CMK (cell line): ENCODE measurements around the gene CNNM2.

Source experiments
- DNase-seq: peaks from one replicate; pipeline ENCODE4 v3.0.0-alpha.2; 2010; ENCODE audit warnings: low read depth

The CNNM2 gene

DNA sequence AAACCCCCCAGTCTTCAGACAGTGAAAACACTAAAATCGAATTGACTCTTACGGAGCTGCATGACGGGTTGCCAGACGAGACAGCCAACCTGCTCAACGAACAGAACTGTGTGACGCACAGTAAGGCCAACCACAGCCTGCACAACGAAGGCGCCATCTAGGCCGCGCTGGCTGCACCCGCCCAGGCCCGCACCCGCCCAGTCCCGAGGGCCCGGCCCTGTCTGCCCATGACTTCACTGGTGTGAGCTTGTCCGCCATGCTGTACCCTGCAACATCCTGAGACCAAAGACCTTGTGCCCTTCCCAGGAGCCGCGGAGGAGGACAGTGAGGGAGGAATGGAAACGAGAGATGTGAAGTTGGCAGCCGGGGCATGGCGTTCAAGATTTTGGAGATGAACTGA is 158.9 kb downstream of the CNNM2 start:
- DNase-seq = no peak

GRCh38 chr10:103077491-103078308 is 159.6 kb downstream of the CNNM2 start:
- no peak for DNase-seq

- DNase-seq = no peak
These were observed 160.2 kb downstream of the CNNM2 start for GRCh38 chr10:103078309-103078615.

GRCh38 chr10:103078676-103079075 is 160.6 kb downstream of the CNNM2 start:
- no peak for DNase-seq

DNA sequence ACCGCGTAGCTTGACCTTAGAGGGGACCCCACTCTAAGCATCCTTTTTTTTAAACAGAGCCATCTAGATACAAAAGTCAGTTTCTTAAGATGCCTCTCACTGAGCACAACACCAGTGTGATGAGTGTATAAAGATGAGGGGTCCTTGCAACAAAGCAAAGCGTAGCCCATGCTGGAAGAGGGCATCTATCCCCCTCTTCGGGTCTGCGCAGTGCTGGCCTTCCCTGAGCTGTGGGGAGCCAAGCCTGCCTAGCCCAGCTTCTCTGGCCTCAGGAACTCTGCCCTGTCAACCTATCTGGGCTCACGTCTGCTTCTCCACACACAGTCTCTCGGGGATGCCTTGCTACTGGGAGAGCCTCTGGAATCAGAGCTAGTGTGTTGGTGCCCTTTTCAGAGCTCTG is 161.0 kb downstream of the CNNM2 start:
- DNase-seq = no peak

DNA sequence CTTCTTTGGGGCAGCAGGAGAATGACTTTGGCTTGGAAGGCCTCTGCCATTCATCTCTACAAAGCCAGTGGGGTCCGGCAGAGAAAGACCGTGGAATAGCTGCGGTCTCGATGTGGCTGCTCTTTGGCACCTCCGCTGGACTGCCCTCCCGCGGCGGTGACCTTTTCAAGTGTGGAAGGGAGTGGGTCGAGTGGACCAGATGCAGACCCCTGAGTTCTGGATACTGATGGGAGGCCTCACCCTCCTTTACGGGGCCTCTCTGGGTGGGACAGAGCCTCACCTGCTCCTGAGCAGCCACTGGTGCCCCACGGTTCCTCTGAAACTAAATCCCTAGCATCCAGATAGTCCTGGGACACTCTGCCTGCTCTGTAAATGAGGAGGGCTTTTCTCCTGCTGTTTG is 161.9 kb downstream of the CNNM2 start:
- DNase-seq = no peak

DNA sequence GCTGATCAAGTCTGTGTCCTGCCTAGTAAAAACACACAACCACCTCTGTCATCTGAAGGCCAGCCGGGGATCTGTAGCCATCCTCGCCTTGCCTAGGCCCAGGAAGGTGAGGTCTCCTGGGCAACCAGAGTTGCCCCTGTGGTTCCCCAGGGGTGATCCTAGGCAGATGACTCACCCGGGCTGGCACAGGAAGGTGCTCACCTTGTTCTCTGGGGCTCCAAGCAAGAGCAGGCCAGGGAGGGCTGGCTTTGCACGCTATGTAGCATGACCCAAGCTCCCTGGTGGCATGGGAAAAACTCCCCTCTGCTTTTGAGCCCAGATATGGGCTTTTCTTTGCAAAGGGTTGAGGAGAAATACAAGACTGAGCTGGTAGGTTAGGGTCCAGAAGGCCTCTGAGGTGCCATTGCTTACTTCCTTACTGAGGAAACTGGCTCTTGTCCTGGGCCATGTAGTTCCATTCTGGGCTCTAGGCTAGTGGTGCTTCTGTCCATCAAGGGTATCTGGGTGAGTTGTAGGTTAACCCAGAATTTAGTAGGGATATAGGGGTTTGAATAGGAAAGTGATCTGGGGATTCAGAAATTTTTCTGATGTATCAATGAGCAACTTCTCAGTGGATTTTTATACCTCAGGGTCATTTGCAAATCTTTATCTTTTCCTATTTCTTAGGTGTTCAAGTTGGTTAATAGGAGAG is 162.9 kb downstream of the CNNM2 start:
- DNase-seq = no peak

DNA sequence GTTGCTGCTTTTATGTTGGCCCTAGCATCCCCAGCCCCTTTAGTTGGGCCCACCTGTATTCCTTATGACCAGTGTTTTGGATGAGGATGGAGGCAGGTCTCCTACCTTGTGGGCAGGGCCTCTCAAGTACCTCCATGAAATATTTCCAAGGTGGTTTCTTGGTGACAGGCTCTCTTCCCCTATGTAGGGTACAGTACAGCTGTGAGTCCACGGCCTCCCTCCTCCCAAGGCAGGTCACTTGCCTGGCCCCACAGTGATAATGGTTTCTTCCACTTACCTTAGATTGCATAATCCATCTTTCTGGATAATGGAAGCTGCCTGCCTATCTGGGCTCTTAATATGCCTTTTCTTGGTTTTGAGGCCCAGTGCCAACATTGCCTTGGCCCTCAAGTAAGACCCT is 164.6 kb downstream of the CNNM2 start:
- DNase-seq = no peak

GRCh38 chr10:103083266-103083976 is 165.3 kb downstream of the CNNM2 start:
- no peak for DNase-seq

DNA sequence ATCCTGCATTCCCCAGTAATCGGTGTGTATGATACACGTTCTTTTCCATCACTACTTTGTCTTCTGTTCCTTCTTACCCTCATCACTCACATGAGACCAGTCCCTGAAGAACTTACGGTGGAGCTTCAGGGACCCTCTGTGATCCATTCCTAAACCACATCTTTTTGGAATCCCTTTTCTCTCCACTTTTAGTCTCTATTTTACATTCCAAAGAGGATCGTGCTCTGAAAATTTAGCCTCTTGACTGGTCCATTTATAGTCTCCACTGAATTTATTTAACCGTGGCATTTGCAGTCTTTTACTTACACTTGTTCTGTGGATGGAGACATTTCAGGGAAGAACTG is 165.9 kb downstream of the CNNM2 start:
- DNase-seq = no peak

GRCh38 chr10:103086261-103086660 is 168.2 kb downstream of the CNNM2 start:
- no peak for DNase-seq

DNA sequence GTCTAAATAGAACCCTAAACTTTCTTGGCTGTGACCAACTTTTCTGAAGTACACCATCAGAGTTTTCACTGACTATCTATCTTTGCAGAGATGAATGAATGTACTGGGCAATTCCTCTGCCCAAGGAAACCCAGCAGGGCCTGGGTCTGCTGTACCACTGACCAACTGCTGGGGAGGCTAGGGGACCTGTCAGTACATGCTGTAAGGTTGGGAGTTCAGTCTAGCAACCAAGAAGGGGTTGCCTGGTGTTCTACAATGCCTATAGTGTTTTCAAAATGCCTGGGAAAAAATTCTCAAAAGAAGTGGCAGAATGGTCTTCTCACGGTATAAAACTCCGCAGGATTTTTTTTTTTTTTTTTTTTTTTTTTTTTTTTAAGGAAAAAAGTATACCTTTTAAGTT is 168.7 kb downstream of the CNNM2 start:
- no peak for DNase-seq

GRCh38 chr10:103089493-103089892 is 171.4 kb downstream of the CNNM2 start:
- DNase-seq = no peak

GRCh38 chr10:103090911-103091310 is 172.8 kb downstream of the CNNM2 start:
- no peak for DNase-seq

- no peak for DNase-seq
These were observed 176.9 kb downstream of the CNNM2 start for GRCh38 chr10:103095005-103095404.

- no peak for DNase-seq
These were observed 178.0 kb downstream of the CNNM2 start for GRCh38 chr10:103096130-103096529.

DNA sequence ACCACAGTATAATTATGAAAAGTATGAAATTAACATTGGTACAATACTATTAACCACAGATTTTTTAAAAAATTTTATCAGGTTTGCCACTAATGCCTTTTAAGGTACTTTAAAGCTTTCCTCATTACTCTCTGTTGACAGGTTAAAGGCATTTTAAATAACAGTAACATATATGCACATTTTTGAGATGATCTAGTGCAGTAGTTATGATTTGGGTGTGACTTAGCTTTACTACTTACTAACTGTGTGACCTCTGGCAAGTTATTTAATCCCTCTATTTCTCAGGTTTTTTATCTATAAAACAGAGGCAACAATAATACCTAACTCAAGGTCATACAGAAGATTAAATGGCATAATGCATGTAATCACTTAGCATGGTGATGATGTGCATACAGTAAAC is 180.1 kb downstream of the CNNM2 start:
- no peak for DNase-seq

DNA sequence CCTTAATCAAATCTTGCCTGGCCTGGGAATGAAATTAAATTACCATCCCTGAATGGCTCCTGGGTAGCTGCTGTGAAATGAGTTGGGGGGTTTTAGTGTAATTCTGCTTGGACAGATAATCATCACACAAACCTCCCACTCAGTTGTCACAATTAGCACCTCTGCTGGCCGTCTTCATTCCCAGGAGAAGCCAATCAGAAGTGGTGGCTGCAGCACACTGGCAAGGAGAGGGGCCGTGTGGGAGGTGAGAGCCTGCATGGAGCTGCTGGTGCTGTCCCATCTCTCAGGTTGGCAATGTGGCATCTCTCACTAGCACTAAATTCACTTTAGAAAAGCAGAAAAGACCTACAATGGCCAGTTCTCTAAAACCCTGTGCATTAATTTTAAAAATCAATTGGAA is 182.5 kb downstream of the CNNM2 start:
- no peak for DNase-seq

DNA sequence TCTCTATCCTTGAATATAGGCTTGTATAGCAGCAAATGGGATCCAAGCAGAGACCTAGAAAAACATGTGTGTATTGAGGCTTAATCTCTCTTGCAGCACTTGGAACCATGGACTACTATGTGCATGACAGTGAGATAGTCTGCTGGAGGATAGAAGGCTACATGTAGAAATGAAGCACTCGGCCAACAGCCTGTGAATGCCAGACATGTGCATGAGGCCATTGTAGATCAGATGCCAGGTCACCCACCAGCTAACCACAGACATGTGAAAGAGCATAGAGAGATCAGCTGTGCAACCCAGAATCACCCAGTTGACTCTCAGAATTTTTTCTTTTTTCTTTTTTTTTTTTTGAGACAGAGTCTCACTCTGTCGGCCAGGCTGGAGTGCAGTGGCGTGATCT is 184.1 kb downstream of the CNNM2 start:
- DNase-seq = no peak

- DNase-seq = no peak
These were observed 185.9 kb downstream of the CNNM2 start for GRCh38 chr10:103103989-103104388.

DNA sequence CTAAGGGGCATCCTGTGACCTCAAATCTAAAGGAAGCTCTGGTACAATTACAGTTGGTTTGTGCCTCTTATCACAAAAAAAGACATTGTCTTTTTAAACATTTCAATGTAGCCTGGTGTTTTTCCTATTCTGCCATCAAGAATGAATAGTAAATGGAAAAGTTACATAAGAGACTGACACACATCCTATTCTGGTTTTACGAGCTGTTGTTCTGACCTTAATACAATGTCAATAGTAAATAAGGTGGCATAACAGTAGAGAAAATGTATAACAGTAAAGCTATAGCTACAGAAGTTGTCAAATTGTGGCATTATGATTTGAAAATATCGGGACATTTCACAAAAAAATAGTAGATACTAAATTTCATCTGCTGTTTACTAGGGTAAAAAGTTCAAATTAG is 186.6 kb downstream of the CNNM2 start:
- DNase-seq = no peak

DNA sequence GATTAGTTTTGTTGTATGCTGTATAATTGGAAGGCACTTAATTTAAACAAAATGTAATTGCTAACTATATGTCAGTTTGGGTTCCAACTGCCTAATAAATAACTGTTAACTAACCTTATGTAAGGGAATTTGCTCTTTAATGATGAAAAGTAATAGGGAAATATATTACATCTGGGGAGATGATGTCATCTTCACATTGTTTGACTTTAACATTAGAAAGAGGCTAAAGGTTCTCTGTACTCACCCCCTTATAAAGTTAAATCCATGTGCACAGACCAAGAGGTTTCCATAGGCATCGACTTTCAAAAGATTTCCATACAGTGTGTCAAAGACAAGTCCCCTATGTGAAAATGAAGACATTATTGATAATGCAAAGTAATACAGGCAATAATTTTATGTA is 187.4 kb downstream of the CNNM2 start:
- no peak for DNase-seq

DNA sequence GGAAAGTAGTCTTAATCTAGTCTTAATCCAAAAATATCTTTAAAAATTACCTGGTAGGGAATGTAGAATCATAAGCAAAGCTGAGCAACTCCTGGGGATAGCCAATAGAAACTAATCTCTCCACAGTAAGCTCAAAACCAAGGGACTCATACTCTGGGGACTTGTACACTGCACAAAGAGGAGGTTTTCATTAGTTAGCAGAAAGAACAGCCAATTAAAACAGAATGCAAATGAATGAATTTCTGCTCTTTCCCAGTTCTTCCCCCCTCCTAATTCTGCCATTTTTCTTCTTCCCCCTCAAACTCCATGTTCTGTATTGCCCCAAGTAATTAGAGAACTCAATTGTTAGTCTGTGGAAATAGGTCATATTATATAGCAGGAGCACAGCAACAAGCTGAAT is 188.4 kb downstream of the CNNM2 start:
- DNase-seq = no peak
